Measurements from ENCODE around the gene BIRC5. TPM values are rescaled to one million over a fixed set of nuclear protein-coding genes. Genes with fewer than 3 reads are reported as not detected.

BIRC5 gene
- total RNA-seq, 1 experiment from 2014 or later = 140 TPM

- TF ChIP-seq, protein P1, sequence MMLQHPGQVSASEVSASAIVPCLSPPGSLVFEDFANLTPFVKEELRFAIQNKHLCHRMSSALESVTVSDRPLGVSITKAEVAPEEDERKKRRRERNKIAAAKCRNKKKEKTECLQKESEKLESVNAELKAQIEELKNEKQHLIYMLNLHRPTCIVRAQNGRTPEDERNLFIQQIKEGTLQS (IDR thresholded peaks at IDR 0.05) = no peak
These were observed 40.8 kb upstream of the BIRC5 start (continued) for GRCh38 chr17:78173097-78173715.

GRCh38 chr17:78174346-78174869 lies 39.6 kb upstream of the BIRC5 start:
- Histone ChIP-seq H3K9ac (ENCODE audit: low read length) (no peak overlapping the region), H3K9me3 (ENCODE audit: control insufficient read depth in 1 of 2, insufficient read depth in 1 of 2, low read depth in 1 of 2, low read length in 2 of 2) (no peaks in the 10 kb centered on the region), H3K27ac (ENCODE audit: low read depth, low read length) (peak overlapping the region; percentile 38; the same call in 1 of the 2 replicates), H3K4me1 (ENCODE audit: control insufficient read depth in 1 of 2, insufficient read depth in 2 of 2, low read length in 2 of 2) (peaks cover 19 to 45% of the 10 kb centered on the region in 2 experiments; a peak in 3 of 4 replicates), H3K79me2 (ENCODE audit: insufficient read depth, low read length) (peaks cover 22% of the 10 kb centered on the region), H3K4me2 (ENCODE audit: low read length) (no peak overlapping the region), H3K9me2 (ENCODE audit: insufficient read depth) (no peaks in the 10 kb centered on the region), H3K36me3 (ENCODE audit: control insufficient read depth in 1 of 2, insufficient read depth in 2 of 2, low read length in 2 of 2) (peaks cover 32 to 64% of the 10 kb centered on the region in 2 experiments), H2AFZ (ENCODE audit: low read depth, low read length, poor library complexity, severe bottlenecking) (no peak overlapping the region), H3K4me3 (replicated peaks in 1 of 2; ENCODE audit: low read depth in 1 of 2, low read length in 2 of 2) (no peak overlapping the region), H4K20me1 (ENCODE audit: insufficient read depth) (peaks cover 5% of the 10 kb centered on the region; the same call in 1 of the 2 replicates), H3K27me3 (ENCODE audit: insufficient read depth, low read length) (no peaks in the 10 kb centered on the region)
- TF ChIP-seq MAX (IDR thresholded peaks at IDR 0.05) (0 out of 2 replicates have a peak, but pooled peaks have one; percentile 30), ZNF274 (IDR thresholded peaks at IDR 0.05; ENCODE audit: low read depth, low read length) (no peak), REST (IDR thresholded peaks at IDR 0.05; ENCODE audit: low read depth) (no peak), RAD21 (IDR thresholded peaks at IDR 0.05; ENCODE audit: low read depth) (0 out of 2 replicates have a peak, but pooled peaks have one; percentile 8)
- TF ChIP-seq, protein P1 (IDR thresholded peaks at IDR 0.05) = no peak
- BruUV-seq (replicated peaks) = TSS peak; percentile 50
- no peak for DNase-seq (ENCODE audit: low read depth, low spot score)
- ChIA-PET CTCF (interaction anchor here (0.9 to 3.2 kb wide), 6 partner anchors 12 to 89 kb away, joined by 3 to 17 read pairs (median 6); partner anchors contain the start of genes AFMID and TK1), RAD21 (ENCODE audit: low non-redundant PET in 1 of 2, low total read pairs in 2 of 2, uncharacterized antibody in 2 of 2, unreplicated experiment in 2 of 2) (no interaction called here), POLR2A (interaction anchor here (1.5 to 5.1 kb wide), 2 partner anchors 12 to 34 kb away, joined by 4 to 44 read pairs; partner anchors contain the start of genes AFMID and TK1)
- intact Hi-C loops (cut with micrococcal nuclease) = no loop called here
- no peak for ATAC-seq

All from HCT116 (cell line).